ENCODE measurements around the gene SGCD. TPM values are rescaled to one million over a fixed set of nuclear protein-coding genes. Genes with fewer than 3 reads are reported as not detected.
"Not testable (repeated sequence)": the region's sequence is repeated elsewhere in the genome, so short reads cannot be mapped to it uniquely, and the experiment has no call there.

Gene SGCD
- total and polyA plus RNA-seq, 12 donors: 1.0 to 30.4 (median 9.4) TPM

- DNase-seq: no peak
- Histone ChIP-seq H3K9me3 (replicated peaks in 1 of 3) (no peaks in the 10 kb centered on the region), H3K27me3 (no peaks in the 10 kb centered on the region), H3K4me1 (replicated peaks in 1 of 2) (no peaks in the 10 kb centered on the region), H3K36me3 (replicated peaks in 1 of 2) (no peaks in the 10 kb centered on the region), H3K4me3 (no peak overlapping the region), H3K27ac (no peak overlapping the region)
- WGBS, 4 donors: 59 to 69% (median 65%) methylated on average over 4 of the region's 4 CpGs
- intact Hi-C loops (cut with DNase I): no loop called here
- no peak for TF ChIP-seq CTCF (IDR thresholded peaks at IDR 0.05)
- TF ChIP-seq POLR2A (IDR thresholded peaks at IDR 0.05): no peak
Measured at GRCh38 chr5:156647034-156647451, 320.1 kb downstream of the SGCD start.

- DNase-seq: no peak
- Histone ChIP-seq H3K4me1 (replicated peaks in 1 of 2) (no peaks in the 10 kb centered on the region), H3K4me3 (no peak overlapping the region), H3K27ac (no peak overlapping the region), H3K36me3 (replicated peaks in 1 of 2) (no peaks in the 10 kb centered on the region), H3K27me3 (no peaks in the 10 kb centered on the region), H3K9me3 (replicated peaks in 1 of 3) (no peaks in the 10 kb centered on the region)
- intact Hi-C loops (cut with DNase I): no loop called here
- no peak for TF ChIP-seq CTCF (IDR thresholded peaks at IDR 0.05)
- no peak for TF ChIP-seq POLR2A (IDR thresholded peaks at IDR 0.05)
Measured at GRCh38 chr5:156654444-156654843, 327.5 kb downstream of the SGCD start.

GRCh38 chr5:156655732-156656131 lies 328.8 kb downstream of the SGCD start:
- Histone ChIP-seq H3K27ac (no peak overlapping the region), H3K36me3 (replicated peaks in 1 of 2) (no peaks in the 10 kb centered on the region), H3K4me3 (no peak overlapping the region), H3K9me3 (replicated peaks in 1 of 3) (no peaks in the 10 kb centered on the region), H3K27me3 (no peaks in the 10 kb centered on the region), H3K4me1 (replicated peaks in 1 of 2) (no peaks in the 10 kb centered on the region)
- intact Hi-C loops (cut with DNase I): no loop called here
- DNase-seq: no peak
- WGBS, 4 donors: 82 to 91% (median 86%) methylated on average over 4 of the region's 4 CpGs
- TF ChIP-seq POLR2A (IDR thresholded peaks at IDR 0.05) (no peak), CTCF (IDR thresholded peaks at IDR 0.05) (no peak)

GRCh38 chr5:156664832-156665231 lies 337.9 kb downstream of the SGCD start:
- intact Hi-C loops (cut with DNase I); H3K4me3 ChIP-seq; H3K9me3 ChIP-seq (replicated peaks in 1 of 3); H3K27ac ChIP-seq; DNase-seq; H3K4me1 ChIP-seq (replicated peaks in 1 of 2); H3K27me3 ChIP-seq; H3K36me3 ChIP-seq (replicated peaks in 1 of 2): not testable (repeated sequence)
- 78 to 85% (median 82%) methylated on average over 7 of the region's 10 CpGs for WGBS, 4 donors

- H3K27me3 ChIP-seq; H3K4me1 ChIP-seq (replicated peaks in 1 of 2): not testable (repeated sequence)
Measured at GRCh38 chr5:156666686-156667085, 339.7 kb downstream of the SGCD start.

More at GRCh38 chr5:156666686-156667085, 339.7 kb downstream of the SGCD start:
- H3K9me3 ChIP-seq (replicated peaks in 1 of 3); H3K36me3 ChIP-seq (replicated peaks in 1 of 2); H3K27ac ChIP-seq; intact Hi-C loops (cut with DNase I); H3K4me3 ChIP-seq; DNase-seq: not testable (repeated sequence)
- WGBS, 4 donors: no CpG with 5 or more reads among the region's 3 CpGs
